HepG2 (cell line): ENCODE data around the gene SNRNP200. TPM values are rescaled to one million over a fixed set of nuclear protein-coding genes. Genes with fewer than 3 reads are reported as not detected.

Experiments used
- DMTF1 ChIP-seq: sonication (generic); formaldehyde crosslinking; IDR thresholded peaks from 2 replicates; pipeline ENCODE4 v1.4.0; 2020; ENCODE audit warnings: mild to moderate bottlenecking, missing genetic modification reagents
- ELF3 ChIP-seq: IDR thresholded peaks from 2 replicates; pipeline ENCODE4 v1.6.1; 2016; ENCODE audit warnings: missing genetic modification reagents, missing compliant biosample characterization
- ESRRA ChIP-seq: sonication (generic); formaldehyde crosslinking; IDR thresholded peaks from 2 replicates; pipeline ENCODE4 v1.5.1; 2020; ENCODE audit warnings: mild to moderate bottlenecking, low read depth, missing genetic modification reagents
- FOXM1 ChIP-seq: sonication (generic); formaldehyde crosslinking; IDR thresholded peaks from 2 replicates; pipeline ENCODE4 v1.5.0; 2020; ENCODE audit warnings: missing genetic modification reagents
- GATA4 ChIP-seq: sonication (generic); IDR thresholded peaks from 2 replicates; pipeline ENCODE4 v1.6.1; 2016; ENCODE audit warnings: antibody characterized with exemption, low read depth, borderline replicate concordance
- HOXD1 ChIP-seq: sonication (generic); formaldehyde crosslinking; IDR thresholded peaks from 2 replicates; pipeline ENCODE4 v1.5.0; 2020; ENCODE audit warnings: missing genetic modification reagents
- MZF1 ChIP-seq: sonication (generic); formaldehyde crosslinking; IDR thresholded peaks from 2 replicates; pipeline ENCODE4 v1.8.1; 2023; ENCODE audit warnings: mild to moderate bottlenecking, missing genetic modification reagents, borderline replicate concordance
- NCOA5 ChIP-seq: sonication (generic); formaldehyde crosslinking; IDR thresholded peaks from 2 replicates; pipeline ENCODE4 v1.4.0; 2020; ENCODE audit warnings: missing genetic modification reagents
- NFE2L2 ChIP-seq: fragments of 150-350 bp; IDR thresholded peaks from 2 replicates; pipeline ENCODE4 v1.6.1; 2014; ENCODE audit warnings: low read length
- POLR2G ChIP-seq: fragments of 200-400 bp; formaldehyde crosslinking; IDR thresholded peaks from 2 replicates; pipeline ENCODE4 v1.6.1; 2018; ENCODE audit warnings: mild to moderate bottlenecking, low read depth, low read length, moderate library complexity
- RAD21 ChIP-seq: fragments of 450-650 bp; formaldehyde crosslinking; IDR thresholded peaks from 2 replicates; pipeline ENCODE4 v1.5.0; 2020; ENCODE audit warnings: mild to moderate bottlenecking
- SATB2 ChIP-seq: sonication (generic); formaldehyde crosslinking; IDR thresholded peaks from 2 replicates; pipeline ENCODE4 v1.5.0; 2020; ENCODE audit warnings: missing genetic modification reagents
- TIGD3 ChIP-seq: sonication (generic); formaldehyde crosslinking; IDR thresholded peaks from 2 replicates; pipeline ENCODE4 v1.5.1; 2020; ENCODE audit warnings: mild to moderate bottlenecking, missing genetic modification reagents, borderline replicate concordance
- USF2 ChIP-seq, 2 experiments: sonication (generic) in 1 of 2; formaldehyde crosslinking in 1 of 2; IDR thresholded peaks; 2 replicates each; pipeline versions ENCODE4 v1.5.1 to v1.6.1; 2011 to 2020; ENCODE audit warnings: borderline replicate concordance in 1 of 2, low read depth in 1 of 2, low read length in 1 of 2, mild to moderate bottlenecking in 1 of 2, missing genetic modification reagents in 1 of 2, moderate library complexity in 1 of 2
- ZBTB33 ChIP-seq: sonication (generic); formaldehyde crosslinking; IDR thresholded peaks from 2 replicates; pipeline ENCODE4 v1.4.0; 2020; ENCODE audit warnings: missing genetic modification reagents
- ZNF160 ChIP-seq: sonication (generic); formaldehyde crosslinking; IDR thresholded peaks from 2 replicates; pipeline ENCODE4 v1.8.0; 2022; ENCODE audit warnings: mild to moderate bottlenecking, inconsistent platforms, missing genetic modification reagents
- ZNF280B ChIP-seq: sonication (generic); formaldehyde crosslinking; IDR thresholded peaks from 2 replicates; pipeline ENCODE4 v1.5.0; 2020; ENCODE audit warnings: missing genetic modification reagents, mild to moderate bottlenecking, borderline replicate concordance
- ZNF652 ChIP-seq: IDR thresholded peaks from 2 replicates; pipeline ENCODE4 v1.6.1; 2016; ENCODE audit warnings: low read depth, borderline replicate concordance
- ZNF768 ChIP-seq: sonication (generic); formaldehyde crosslinking; IDR thresholded peaks from 2 replicates; pipeline ENCODE4 v1.4.0; 2020; ENCODE audit warnings: missing genetic modification reagents
- ZSCAN22 ChIP-seq: sonication (generic); formaldehyde crosslinking; IDR thresholded peaks from 2 replicates; pipeline ENCODE4 v1.4.0; 2020; ENCODE audit warnings: mild to moderate bottlenecking, missing genetic modification reagents
- polyA plus RNA-seq, 8 experiments: library from polyadenylated mRNA; depleted of rRNA in 3 of 8; stranded (reverse) in 7 of 8; unstranded in 1 of 8; fragments of >200 nt; fragmentation: Illumina TruSeq in 4 of 8; extraction: Trizol in 4 of 8; gene quantifications; 2 replicates each; pipeline versions ENCODE4 v1.2.1 to v1.2.3, GENCODE V29; 2011 to 2016; ENCODE audit warnings: low read depth in 4 of 8, missing spikeins in 1 of 8, mixed read lengths in 1 of 8; ENCODE audit not compliant: insufficient read depth in 1 of 8
- total RNA-seq, 5 experiments: library from RNA; depleted of rRNA; stranded (reverse); fragments of >200 nt; fragmentation: Illumina TruSeq; extraction: Trizol; gene quantifications; 2 replicates each; pipeline ENCODE4 v1.2.3, GENCODE V29; 2016; ENCODE audit warnings: low read depth in 1 of 5

The SNRNP200 gene
- total and polyA plus RNA-seq, 2 of the 13 experiments (the other 11 are each of a cell fraction or from before 2014, with no cell fraction given), result 99.0 to 232 TPM

- TF ChIP-seq TIGD3 (CRISPR knock-in tag), result no peak
- TF ChIP-seq NCOA5 (CRISPR knock-in tag), result no peak
- no peak for TF ChIP-seq ZNF160 (CRISPR knock-in tag)
- no peak for TF ChIP-seq HOXD1 (CRISPR knock-in tag)
- TF ChIP-seq ZNF280B (CRISPR knock-in tag), result no peak
- no peak for TF ChIP-seq ZNF768 (CRISPR knock-in tag)
- no peak for TF ChIP-seq NFE2L2
- TF ChIP-seq MZF1 (CRISPR knock-in tag), result no peak
- TF ChIP-seq ZSCAN22 (CRISPR knock-in tag), result no peak
- TF ChIP-seq ZBTB33 (CRISPR knock-in tag), result no peak
- TF ChIP-seq ZNF652 (CRISPR knock-in tag), result no peak
- TF ChIP-seq ELF3 (CRISPR knock-in tag), result no peak
- TF ChIP-seq FOXM1 (CRISPR knock-in tag), result no peak
- no peak for TF ChIP-seq DMTF1 (CRISPR knock-in tag)
- TF ChIP-seq RAD21, result no peak
- no peak for TF ChIP-seq SATB2
- TF ChIP-seq USF2 (IDR thresholded peaks at IDR 0.05; ENCODE audit: low read depth, low read length), result no peak
- no peak for TF ChIP-seq USF2 (CRISPR knock-in tag; IDR thresholded peaks at IDR 0.05; ENCODE audit: borderline replicate concordance)
- no peak for TF ChIP-seq GATA4
- TF ChIP-seq ESRRA (CRISPR knock-in tag), result no peak
- no peak for TF ChIP-seq POLR2G
Observed at GRCh38 chr2:96320728-96321622, 15.6 kb upstream of the SNRNP200 start (continued).
